GM19467 (cell line): ENCODE data around the gene RASSF8.

Source experiments
- ATAC-seq: cut with Tn5 transposase; IDR thresholded peaks from one replicate; pipeline ENCODE4 v1.9.1; 2021; ENCODE audit warnings: mild to moderate bottlenecking, moderate library complexity; ENCODE audit not compliant: unreplicated experiment

RASSF8 gene

GRCh38 chr12:25990495-25990894 lies 32.0 kb downstream of the RASSF8 start:
- no peak for ATAC-seq

- ATAC-seq, result no peak
These were observed 33.7 kb downstream of the RASSF8 start for GRCh38 chr12:25992026-25992782.

GRCh38 chr12:25993901-25994651 lies 35.6 kb downstream of the RASSF8 start:
- ATAC-seq, result no peak

- ATAC-seq, result no peak
These were observed 36.6 kb downstream of the RASSF8 start for GRCh38 chr12:25994901-25995625.

- ATAC-seq, result no peak
These were observed 37.4 kb downstream of the RASSF8 start for GRCh38 chr12:25995906-25996305.

- ATAC-seq, result no peak
These were observed 38.2 kb downstream of the RASSF8 start for GRCh38 chr12:25996677-25997076.

- no peak for ATAC-seq
These were observed 38.9 kb downstream of the RASSF8 start for GRCh38 chr12:25997201-25997963.

GRCh38 chr12:26000898-26001297 lies 42.4 kb downstream of the RASSF8 start:
- ATAC-seq, result no peak

- no peak for ATAC-seq
These were observed 43.0 kb downstream of the RASSF8 start for GRCh38 chr12:26001530-26001929.

- no peak for ATAC-seq
These were observed 44.6 kb downstream of the RASSF8 start for GRCh38 chr12:26003065-26003464.

- ATAC-seq, result no peak
These were observed 49.1 kb downstream of the RASSF8 start for GRCh38 chr12:26007566-26007965.

- ATAC-seq, result no peak
These were observed 51.1 kb downstream of the RASSF8 start for GRCh38 chr12:26009593-26009992.

- ATAC-seq, result no peak
These were observed 51.9 kb downstream of the RASSF8 start for GRCh38 chr12:26010293-26010821.

- no peak for ATAC-seq
These were observed 52.6 kb downstream of the RASSF8 start for GRCh38 chr12:26011099-26011498.

- no peak for ATAC-seq
These were observed 55.6 kb downstream of the RASSF8 start for GRCh38 chr12:26014085-26014484.

- ATAC-seq, result no peak
These were observed 58.0 kb downstream of the RASSF8 start for GRCh38 chr12:26016516-26016915.

GRCh38 chr12:26017484-26018211 lies 59.2 kb downstream of the RASSF8 start:
- no peak for ATAC-seq

GRCh38 chr12:26018926-26019325 lies 60.4 kb downstream of the RASSF8 start:
- ATAC-seq, result no peak

GRCh38 chr12:26021534-26021933 lies 63.1 kb downstream of the RASSF8 start:
- no peak for ATAC-seq

- ATAC-seq, result no peak
These were observed 63.6 kb downstream of the RASSF8 start for GRCh38 chr12:26022043-26022442.
